Measurements from ENCODE around the gene MEOX1.

- no peak for TF ChIP-seq CTCF (IDR thresholded peaks at IDR 0.05; ENCODE audit: insufficient read depth, low read depth, low read length)
- TF ChIP-seq EZH2 (IDR thresholded peaks at IDR 0.05; ENCODE audit: insufficient read depth, low read length) = no peak
These were observed 767 bp downstream of the MEOX1 start for GRCh38 chr17:43660816-43661493.
